ENCODE data around the gene AGPAT2.

- TF ChIP-seq CTCF (IDR thresholded peaks at IDR 0.05; ENCODE audit: low read depth, low read length, poor library complexity, severe bottlenecking) (no peak), EZH2phosphoT487 (IDR thresholded peaks at IDR 0.05; ENCODE audit: borderline replicate concordance, low read length) (no peak)
These were observed 10.7 kb upstream of the AGPAT2 start for GRCh38 chr9:136697821-136698526.
